Muscle of arm (tissue), 14 donors: ENCODE results near the gene BSPRY. TPM values are rescaled to one million over a fixed set of nuclear protein-coding genes. Genes with fewer than 3 reads are reported as not detected.

ENCODE experiments used
- DNase-seq: peaks from one replicate; pipeline ENCODE4 v3.0.0-alpha.2; 2013
- long read RNA-seq, 11 donors: transcript quantifications; one replicate each; lab custom pipeline, GENCODE V29; 2026
- polyA plus RNA-seq, 12 donors: library from polyadenylated mRNA; unstranded; fragments of 120-200 nt; gene quantifications; one replicate each; pipeline ENCODE4 v1.2.1, GENCODE V29; 2013; ENCODE audit not compliant: insufficient read length in 12 of 12

The BSPRY gene
- 1 to 10 TPM in 2 of 12 donors, under 1 TPM in 8, not detected in 2; 0.17 to 2.7 (median 0.50) TPM for polyA plus RNA-seq
- long read RNA-seq, donor 1, transcript BSPRY-201 (6 exons, 2,339 nt), result major isoform, 5 of 336 reads
- long read RNA-seq, donor 1, partial matches to known transcripts, result 330 of 336 reads
- long read RNA-seq, donor 1, other reads (novel, unspliced or antisense), result 0 of 336 reads
- long read RNA-seq, donor 2, result 0 reads
- long read RNA-seq, donor 3, result 0 reads
- long read RNA-seq, donor 4, result 0 reads
- long read RNA-seq, donor 5, result 0 reads
- long read RNA-seq, donor 6, result 0 reads
- long read RNA-seq, donor 7, result 0 reads
- long read RNA-seq, donor 8, result 0 reads
- long read RNA-seq, donor 9, result 0 reads
- long read RNA-seq, donor 10, partial matches to known transcripts, result 0 of 1 reads
- long read RNA-seq, donor 10, other reads (novel, unspliced or antisense), result 0 of 1 reads
- long read RNA-seq, donor 11, result 0 reads

DNA sequence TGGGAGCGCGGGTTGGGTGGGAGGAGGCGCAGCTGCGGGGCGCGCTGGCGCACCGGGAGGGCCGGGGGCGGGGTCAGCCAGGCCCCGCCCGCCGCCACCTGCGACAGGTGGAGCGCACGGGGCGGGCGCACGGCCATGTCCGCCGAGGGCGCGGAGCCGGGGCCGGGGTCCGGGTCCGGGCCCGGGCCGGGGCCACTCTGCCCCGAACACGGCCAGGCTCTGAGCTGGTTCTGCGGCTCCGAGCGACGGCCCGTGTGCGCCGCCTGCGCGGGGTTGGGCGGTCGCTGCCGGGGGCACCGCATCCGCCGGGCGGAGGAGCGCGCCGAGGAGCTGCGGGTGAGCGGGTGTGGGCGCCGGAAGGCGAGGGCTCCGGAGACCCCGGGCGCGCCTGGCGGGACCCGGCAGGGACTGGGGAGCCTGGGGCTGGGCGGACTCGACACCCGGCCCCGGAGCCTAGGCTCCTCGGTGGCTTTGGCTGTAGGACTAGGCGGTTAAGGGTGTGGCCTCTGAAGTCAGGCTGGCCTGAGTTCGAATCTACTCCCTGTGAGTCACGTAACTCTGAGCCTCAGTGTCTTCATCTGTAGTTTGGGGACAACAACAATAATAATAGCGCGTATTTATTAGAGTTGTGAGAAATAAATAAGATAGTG, at the start of gene BSPRY:
Gene BSPRY, plus strand, starts transcription at position 97 of the 650 bp plus-strand sequence. Its CDS starts 39 bp downstream, at position 136.
- no peak for DNase-seq

DNA sequence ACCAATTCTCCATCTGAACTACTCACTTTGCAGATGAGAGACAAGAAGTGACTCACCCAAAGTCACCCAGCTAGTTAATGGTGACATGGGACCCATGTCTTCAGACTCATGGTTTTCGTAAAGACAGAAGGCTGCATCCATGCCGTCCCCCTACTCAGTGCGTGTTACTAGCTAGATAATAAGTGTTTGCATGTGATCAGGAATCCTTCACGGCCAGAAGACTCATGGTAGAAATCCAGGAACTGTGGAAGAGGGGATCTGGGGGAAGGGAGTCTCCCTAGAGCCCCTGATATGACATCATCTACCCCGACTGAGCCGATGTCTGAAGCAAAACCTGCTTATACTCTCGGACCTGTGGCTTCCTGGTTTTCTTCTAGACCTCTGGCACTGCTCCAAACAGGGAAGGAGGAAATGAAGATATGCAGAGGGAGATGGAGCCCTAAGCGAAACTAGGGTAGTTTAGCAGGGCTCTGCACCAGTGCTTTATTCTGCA, 49.5 kb upstream of the BSPRY start:
- peak; percentile 31 for DNase-seq

- DNase-seq, result no peak
These were observed 47.8 kb upstream of the BSPRY start for GRCh38 chr9:113301548-113301947.

DNA sequence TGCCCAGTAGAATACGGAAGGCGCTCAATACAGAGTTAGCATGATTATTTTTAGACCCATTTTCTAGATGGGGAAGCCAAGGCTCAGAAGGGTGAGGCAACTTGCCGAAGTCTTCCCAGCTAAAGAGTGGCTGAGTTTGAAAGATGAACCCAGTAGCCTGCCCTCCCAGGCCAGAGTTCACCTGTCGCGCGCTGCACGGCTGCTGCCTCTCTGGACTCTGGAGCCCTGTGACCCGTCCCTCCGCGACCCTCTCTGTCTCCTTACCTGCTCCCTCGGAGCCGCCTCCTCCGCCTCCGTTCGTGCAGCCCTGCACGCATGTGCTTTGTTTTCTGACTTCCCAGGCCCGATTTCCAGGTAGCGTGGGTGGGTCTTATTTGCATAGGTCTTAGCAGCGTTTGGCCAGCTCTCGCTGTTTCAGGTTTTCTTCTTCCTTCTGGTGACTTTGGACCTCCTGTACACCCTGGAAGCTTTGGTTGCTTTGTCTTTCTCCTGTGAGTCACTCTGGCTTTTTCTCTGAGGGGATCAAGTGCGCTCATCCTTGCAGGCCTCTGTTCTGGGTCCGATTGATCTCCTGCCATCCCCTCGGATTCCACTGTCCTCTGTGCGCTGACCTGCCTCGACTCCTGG, 46.4 kb upstream of the BSPRY start, which contains the start of gene RNF183:
Gene RNF183, minus strand, starts transcription at position 585 of the 627 bp plus-strand sequence. CDS start 5,192 bp downstream, outside the sequence.
- no peak for DNase-seq

DNA sequence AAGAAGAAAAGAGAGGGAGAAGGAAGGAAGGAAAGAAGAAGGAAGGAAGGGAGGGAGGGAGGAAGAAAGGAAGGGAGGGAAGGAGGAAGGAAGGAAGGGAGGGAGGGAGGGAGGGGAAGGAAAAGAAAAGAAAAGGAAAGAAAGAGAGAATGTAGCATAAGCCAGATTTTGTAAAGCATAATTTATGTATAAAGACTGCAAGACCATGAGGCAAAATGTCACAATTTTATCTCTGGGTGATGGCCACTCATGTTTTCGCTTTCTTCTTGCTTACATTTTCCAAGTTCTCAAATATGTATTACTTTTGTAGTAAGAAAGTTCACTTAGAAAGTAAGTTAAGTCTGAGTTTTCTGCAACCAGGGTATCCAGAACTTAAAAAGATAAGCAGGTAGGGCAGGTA, 42.8 kb upstream of the BSPRY start:
- no peak for DNase-seq

- DNase-seq, result no peak
These were observed 41.9 kb upstream of the BSPRY start for GRCh38 chr9:113307396-113307975.

DNA sequence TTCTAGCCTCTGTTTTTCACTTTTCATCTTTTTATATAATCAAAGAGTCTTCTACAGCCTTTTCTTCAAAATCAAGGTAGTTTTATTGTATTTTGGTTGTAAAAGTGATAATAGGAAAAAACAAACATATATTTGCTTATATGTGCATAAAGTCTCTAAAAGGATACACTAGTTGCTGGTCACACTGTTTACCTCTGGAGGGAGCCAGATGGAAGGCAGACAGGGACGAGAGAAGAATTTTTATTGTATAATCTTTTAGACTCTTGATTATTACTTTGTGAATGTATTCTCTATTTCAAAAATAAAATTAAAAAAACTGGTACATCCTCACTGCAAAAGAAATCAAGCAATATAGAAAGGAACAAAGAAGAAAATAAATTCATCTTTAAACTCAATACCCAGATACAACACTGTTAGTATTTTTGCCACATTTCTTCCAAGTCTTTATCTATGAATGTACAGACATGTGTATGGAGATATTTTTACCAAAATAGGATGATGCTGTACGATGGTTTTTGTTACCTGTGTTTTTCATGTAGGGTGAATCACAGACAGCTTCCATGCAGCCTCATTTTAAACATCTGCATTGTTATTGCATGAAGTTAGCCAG, 40.0 kb upstream of the BSPRY start:
- DNase-seq, result peak; percentile 29

DNA sequence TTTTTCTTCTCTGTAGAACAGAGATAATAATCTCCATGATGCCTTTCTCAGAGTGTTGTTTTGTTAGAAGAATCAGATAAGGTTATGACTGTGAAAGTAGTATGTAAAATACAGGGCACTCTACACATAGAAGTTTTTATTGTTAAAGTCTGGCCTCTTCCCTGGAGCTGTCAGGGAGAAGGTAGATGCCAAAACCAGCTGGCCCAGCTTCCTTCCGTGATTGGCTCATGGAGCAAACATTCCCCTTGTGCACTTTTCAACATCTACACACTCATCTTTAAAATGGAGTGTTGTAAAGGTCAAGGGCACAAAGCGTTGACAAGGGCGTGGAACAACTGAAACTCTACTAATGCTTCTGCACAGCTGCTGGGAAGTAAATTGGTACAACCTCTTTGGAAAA, 38.8 kb upstream of the BSPRY start:
- DNase-seq, result no peak

GRCh38 chr9:113311961-113312360, 37.4 kb upstream of the BSPRY start:
- DNase-seq, result no peak

DNA sequence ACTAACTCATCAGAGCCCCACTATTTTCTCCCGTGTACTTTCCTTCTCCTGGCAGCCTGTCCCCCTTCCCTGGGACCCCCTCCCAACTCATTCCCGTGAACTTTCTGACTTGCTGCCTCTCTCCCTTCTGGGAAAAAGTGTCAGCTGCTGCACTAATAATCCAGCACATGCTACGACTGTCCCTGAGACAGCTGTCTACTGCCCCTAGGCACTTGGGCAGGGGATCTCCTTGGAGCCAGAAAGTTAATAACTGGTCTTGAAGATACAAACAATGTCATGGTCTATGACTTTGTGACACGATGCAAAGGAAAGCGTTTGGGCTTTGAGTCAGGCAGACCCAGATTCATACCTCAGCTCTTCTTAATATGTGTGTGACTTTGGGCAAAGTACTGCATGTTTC, 36.1 kb upstream of the BSPRY start:
- no peak for DNase-seq

DNA sequence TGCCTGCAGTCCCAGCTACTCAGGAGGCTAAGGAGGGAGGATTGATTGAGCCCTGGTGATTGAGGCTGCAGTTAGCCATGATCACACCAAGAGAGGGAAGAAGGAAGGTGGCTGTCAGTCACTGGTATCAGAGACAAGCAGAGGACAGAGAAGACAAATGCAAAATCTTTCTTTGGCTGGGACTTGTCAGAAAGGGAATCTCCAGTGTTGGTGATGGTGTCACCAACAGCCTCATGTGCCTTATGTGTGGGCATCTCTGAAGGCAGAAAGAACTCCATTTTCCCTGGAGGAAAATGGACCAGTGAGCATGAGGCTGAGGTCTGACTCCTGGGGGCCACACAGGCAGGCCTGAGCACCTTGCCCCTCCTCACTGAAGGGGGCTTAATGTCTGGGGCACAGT, 34.1 kb upstream of the BSPRY start:
- DNase-seq, result no peak

GRCh38 chr9:113316030-113316429, 33.3 kb upstream of the BSPRY start:
- no peak for DNase-seq

DNA sequence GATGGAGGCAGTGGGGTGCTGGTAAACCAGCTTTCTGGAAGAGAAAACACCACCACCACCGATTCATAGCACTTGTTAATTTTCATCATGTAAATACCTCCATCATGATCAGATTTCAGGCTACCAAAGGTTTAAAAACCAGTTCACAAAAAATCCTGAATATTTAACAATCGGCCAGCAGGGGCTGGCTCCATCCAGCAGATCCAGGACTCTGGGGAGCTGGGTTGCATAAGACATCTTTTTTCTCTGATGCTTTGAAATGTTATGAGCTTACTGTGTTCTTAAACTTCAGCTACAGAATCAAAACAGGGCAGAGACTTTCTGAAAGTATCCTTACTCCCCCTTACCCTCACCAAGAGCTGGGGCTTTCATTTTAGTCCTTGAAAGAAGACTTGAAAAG, 31.6 kb upstream of the BSPRY start:
- no peak for DNase-seq

- no peak for DNase-seq
These were observed 30.3 kb upstream of the BSPRY start for GRCh38 chr9:113319054-113319453.

GRCh38 chr9:113320051-113320450, 29.3 kb upstream of the BSPRY start:
- DNase-seq, result no peak

- DNase-seq, result no peak
These were observed 26.7 kb upstream of the BSPRY start for GRCh38 chr9:113322671-113323070.

GRCh38 chr9:113326230-113326629, 23.1 kb upstream of the BSPRY start:
- no peak for DNase-seq

- DNase-seq, result no peak
These were observed 21.1 kb upstream of the BSPRY start for GRCh38 chr9:113328045-113328782.

DNA sequence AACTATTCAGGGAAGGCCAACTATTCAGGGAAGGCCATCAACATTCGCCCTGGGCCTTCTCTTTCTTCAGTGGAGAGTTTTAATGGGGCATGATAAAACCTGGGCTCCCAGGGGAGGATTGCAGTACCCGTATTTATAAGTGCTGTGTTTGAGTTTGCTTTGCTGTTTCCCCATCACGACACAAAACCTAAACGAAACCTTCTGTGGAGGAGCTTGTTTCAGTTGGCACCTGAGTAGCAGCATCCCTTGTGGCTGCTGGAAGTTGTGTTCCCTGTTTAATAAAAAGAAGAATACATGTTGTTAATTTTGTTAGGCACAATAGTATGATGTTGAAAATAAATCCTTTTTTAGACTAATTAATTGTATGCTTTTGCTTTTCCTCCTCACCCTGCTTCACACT, 17.6 kb upstream of the BSPRY start:
- no peak for DNase-seq

DNA sequence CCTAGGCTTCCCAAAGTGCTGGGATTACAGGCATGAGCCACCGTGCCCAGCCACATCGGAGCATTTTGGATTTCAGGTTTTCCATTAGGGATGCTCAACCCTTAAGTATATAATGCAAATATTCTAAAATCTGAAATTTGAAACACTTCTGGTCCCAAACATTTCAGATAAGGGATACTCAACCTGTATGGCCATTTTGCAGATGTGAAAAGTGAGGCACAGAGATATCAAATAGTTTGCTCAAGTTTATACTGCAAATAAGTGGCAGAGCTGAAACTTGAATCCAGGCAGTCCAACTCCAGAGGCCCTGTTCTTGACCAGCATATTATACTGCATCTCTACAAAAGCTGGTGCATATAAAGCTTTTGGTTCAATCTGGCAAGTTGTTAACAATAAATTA, 11.6 kb upstream of the BSPRY start:
- DNase-seq, result no peak
